NCI-H226 (cell line): ENCODE results near the gene DCBLD1.
"Not testable (repeated sequence)": the region's sequence is repeated elsewhere in the genome, so short reads cannot be mapped to it uniquely, and the experiment has no call there.

Experiments
- DNase-seq: peaks from one replicate; pipeline ENCODE4 v3.0.0-alpha.2; 2015

The DCBLD1 gene

DNA sequence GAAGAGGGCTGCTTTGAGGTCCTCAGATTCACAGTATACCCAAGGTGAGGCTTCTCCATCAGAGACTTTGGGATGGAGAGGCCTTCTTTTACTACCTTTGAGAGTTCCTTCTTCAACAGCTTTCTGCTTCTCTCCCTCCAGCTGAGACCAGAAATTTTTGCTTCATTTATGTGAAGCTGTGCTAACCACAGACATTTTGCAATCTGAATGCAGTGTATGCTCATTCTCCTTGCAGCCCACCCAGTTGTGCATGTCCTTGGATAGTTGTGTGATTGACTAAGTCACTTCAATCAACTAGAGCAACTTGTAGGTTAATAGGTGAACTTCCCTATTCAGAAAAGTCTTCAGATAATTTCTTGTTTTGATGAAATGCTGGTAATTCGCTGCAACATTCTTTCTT, 20.1 kb downstream of the DCBLD1 start:
- DNase-seq: no peak

DNA sequence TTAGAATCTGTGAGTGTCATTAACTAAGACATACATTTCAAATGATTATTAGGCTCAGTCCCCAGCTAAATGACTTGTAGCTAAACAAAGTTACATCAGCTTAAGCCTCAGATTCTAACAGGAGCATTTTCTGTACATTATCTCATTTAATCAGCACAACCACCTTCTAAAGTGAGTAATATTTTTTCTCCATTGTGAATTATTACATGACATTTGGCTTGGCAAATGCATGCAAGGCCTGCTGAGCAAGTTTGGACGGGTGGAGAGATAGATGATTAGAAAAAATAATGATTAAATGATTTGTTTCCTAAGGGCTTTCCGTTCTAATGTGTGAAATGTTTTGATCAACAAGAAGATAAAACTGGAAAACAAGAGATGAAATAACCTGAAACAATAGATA, 20.7 kb downstream of the DCBLD1 start:
- DNase-seq: no peak

DNA sequence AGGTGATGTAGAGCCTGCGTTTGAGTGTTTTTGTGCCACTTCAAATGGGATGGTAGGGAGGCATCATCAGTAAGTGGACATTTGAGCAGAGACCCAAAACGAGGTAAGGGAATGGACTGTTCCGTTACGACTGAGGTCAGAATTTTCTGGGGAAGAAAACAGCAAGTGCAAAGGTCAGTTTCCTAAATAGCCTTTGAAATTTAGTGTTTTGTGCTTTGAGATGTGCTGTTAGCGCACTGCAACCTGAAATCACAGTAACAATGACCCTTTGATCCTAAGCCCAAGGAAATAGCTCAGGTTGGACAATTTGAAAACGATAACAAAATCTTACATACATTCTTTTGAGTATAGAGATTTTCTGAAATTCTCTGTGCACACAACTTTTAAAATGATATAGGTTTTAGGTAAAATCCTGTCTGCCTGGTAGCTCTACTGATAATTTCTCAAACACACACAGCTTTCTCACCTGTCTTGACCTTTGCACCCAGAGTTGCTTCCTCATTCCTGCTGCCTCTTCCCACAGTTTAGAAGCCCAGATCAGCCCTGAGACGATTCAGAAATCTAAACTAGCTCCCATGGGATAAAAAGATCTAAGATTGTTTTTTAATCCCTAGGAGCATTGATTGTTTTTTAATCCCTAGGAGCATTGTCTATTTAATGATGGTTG, 22.1 kb downstream of the DCBLD1 start:
- no peak for DNase-seq

DNA sequence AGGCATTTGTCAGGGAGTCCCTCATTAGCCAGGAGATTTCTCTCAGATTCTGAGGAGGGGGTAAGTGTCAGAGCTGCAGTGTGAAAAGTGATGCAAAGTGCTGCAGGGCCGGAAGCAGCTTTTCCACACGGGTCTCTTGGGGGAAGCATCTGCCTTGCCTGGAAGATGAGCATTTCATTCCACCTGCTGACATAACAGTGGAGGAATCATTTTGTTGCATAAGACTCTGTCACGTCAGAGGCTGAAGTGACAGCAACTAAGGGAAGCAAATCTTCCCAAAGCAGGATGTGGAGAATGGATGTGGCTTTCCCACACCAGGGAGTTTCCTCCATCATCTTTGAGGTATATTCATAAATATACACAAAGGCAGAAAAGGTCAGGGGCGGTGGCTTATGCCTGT, 22.8 kb downstream of the DCBLD1 start:
- peak; percentile 77 for DNase-seq

DNA sequence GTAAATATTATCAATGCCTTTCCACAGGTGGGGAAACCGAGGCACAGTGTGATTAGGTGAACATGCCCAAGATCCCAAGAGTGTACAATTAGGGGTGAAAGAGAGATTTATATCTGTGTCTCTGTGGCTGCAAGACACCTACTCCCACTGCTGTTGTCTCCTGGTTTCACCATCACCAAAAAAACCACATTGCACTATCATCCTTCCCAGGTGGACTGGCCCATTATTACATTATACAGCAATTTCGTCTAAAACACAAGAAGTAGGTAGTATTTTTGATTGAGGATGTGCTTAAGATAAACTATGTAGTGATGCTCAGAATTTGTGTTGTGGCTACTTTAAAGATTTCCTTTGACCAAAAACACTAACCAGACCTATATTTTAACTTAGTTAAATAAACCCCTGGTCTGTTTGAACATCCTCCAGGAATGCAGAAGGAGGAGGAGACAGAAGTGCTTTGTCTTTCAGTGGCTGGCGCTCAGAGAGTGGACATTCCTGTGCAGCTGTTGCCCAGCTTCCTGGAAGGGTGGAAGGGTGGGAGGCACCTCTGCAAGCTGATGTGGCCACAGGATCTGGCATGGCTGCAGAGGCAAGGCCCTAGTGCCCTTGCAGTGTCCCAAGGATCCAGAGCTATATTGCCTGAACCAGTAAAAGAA, 23.8 kb downstream of the DCBLD1 start:
- DNase-seq: peak; percentile 58

DNA sequence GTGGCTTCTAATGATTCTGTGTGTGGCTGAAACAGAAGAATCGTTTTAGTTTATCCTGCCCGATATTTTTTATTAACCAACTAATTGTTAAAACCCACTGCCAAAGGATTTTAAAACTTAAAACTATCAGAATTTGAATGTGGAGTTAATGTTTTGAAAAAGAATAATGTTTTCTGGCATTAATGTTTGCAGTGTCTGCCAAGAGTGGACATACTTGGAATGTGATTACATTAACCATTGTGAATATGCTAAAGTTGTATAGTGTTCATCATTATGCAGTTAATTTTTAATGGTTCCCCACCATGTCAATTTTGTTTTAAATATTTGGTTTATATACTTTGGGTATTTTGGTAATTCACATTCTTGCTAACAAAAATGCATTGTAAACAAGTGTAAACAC, 24.4 kb downstream of the DCBLD1 start:
- no peak for DNase-seq

DNA sequence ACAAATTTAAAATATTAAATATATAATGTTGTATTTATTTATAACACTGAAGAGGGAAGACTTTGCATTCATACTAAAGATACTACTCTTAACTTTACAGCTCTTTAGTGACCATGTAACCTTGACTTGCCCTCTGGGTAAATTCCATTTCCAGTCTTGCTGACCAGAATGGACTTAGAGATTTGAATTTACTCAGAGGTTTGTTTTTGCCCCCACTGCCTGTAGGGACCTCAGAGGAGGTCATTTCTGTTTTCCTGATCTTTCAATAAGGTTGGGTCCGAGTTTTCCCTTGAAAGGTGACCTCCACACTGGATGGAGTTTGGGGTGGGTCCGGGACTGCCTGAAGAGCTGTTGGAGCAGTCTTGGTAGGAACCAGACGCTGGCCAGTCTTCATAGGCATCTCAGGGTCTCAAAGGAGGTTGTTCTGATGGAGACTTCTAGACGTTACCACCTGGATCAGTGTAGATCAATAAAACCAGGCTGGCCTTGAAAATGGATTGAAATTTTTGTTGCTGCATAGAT, 26.0 kb downstream of the DCBLD1 start:
- no peak for DNase-seq

DNA sequence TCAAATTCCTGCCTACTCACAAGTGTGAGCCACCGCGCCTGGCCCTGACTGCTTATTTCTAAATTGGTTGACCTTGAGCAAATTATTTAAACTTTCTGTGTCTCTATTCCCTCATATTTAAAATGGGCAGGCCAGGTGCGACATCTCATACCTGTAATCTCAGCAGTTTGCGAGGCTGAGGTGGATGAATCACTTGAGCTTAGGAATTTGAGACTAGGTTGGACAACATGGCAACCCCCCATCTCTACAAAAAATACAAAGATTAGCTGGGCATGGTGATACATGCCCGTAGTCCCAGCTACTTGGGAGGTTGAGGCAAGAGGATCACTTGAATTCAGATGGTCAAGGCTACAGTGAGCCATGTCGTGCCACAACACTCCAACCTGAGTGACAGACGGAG, 26.5 kb downstream of the DCBLD1 start:
- no peak for DNase-seq

DNA sequence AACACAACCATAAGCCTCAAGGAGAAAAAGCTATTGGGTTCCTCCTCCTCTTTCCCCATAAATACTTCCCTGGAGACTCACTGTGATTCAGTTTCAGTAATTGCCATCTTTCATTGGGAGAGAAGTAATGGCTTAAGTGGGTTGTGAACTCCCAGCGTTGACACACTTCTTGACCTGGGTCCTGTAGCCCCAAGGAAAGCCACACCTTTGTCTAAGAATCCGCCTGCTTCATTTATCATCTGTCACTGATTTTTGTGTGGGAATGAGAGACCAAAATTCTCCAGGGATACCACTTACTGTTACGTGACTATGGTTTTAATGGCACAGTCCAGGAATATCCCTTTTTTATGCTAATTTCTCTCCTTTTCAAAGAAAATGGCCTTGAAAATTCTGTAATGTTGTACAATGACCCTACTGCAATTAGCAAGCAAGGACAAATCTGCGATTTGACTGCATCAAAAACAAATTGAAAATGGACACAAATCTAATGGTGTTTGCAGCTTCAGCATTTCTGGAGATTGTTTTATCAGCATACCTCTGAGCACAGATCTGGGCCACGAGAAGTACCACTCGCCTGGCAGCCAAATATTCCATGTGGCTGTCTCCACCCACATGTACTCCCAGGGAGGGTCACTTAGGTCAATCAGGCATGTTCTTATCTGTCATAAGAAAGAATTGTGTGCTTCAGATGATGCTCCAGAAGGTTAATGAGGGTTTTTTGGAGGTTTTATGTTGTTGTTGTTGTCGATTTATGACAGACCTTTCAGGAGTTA, 29.8 kb downstream of the DCBLD1 start:
- DNase-seq: peak; percentile 62

DNA sequence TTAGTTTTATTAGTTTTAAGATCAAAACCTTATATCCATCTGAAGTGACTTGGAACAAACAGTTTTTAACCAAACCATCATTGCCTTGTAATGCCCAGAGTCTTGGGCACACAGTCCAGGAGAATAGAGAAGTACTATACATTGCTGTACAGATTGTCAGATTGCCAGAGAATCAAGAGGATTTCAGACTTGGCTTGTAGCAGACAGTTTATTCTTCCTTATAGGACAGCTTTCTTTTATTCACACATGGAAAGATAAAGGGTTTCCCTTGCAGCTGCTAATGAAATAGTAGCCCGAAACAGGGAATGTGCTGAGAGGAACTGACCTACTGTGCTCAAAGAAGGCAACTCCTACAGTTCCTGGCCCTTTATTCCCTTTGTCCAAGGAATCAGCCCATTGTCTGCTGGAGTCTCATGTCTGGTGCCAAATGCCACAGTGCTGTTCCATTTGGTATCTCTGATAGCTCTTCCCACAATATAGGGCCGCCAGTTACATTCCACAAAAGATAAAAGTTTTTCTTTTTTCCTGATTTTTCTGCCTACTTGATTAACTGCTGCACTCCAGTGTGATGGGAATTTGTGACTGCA, 30.6 kb downstream of the DCBLD1 start:
- peak; percentile 30 for DNase-seq

DNA sequence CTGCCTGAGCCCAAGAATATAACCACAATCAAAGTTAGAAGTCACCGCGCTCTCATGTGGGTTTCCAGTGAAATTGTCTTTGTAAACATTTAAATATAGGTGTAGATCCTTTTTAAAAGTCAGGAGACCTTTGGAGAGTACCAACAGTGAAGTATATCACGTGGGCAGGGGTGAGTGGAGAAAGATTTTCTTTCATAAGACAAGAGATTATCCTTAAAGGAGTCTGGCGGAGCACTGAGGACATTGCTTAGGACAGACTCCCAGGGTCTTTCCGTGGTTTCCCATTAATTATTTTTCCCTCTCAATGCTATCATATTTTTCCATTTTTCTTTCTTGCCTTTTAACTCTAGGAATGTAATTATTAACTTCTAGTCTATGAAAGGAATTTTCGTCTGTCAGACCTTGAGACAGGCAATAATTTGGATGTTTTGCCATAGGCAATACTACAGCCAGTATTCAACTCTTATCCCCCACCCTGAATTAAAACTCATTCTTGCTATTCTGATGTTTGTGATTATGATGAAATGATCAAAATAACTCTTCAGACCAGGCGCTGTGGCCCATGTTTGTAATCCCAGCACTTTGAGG, 31.4 kb downstream of the DCBLD1 start:
- peak; percentile 11 for DNase-seq

DNA sequence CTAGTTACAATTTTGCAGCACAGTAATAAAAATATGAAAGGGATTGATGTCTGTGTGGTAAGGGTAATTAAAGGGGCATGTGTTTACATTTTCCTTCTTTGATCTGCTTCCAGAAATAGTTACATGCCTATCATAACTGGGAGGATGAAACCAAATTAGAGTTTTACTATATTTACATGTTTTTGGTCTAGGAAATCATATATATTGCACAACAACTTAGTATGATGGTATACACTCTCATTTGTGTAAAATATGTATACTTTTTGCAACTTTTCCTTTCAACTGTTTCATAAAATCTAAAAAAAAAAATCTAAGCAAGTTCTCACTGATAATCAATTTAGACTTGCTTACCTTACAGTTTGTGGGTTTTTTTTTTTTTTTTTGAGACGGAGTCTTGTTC, 32.2 kb downstream of the DCBLD1 start:
- DNase-seq: no peak

DNA sequence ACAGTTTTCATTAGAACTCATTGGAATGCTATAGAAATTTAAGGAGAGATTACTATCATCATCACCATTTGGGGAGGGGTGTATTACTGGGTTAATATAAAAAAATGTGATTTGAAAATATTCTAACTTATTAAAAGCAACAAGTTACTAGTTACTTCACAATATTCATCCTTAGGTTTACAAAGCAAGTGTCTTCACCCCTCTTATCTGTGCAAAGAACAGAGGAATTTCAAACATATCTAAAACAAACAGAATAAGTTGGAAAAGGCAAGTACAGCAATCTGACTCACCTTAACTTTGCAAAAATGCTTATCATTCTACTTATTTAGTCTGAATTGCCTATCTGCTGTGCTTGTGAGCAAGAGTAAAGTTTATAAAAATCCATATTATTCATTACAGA, 32.9 kb downstream of the DCBLD1 start:
- DNase-seq: peak; percentile 73

DNA sequence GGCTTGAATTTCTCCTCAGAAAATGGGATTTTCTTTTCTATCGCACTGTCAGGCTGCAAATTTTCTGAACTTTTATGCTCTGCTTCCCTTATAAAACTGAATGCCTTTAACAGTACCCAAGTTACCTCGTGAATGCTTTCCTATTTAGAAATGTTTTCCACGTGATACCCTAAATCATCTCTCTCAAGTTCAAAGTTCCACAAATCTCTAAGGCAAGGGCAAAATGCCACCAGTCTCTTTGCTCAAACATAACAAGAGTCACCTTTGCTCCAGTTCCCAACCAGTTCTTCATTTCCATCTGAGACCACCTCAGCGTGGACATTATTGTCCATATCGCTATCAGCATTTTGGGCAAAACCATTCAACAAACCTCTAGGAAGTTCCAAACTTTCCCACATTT, 35.5 kb downstream of the DCBLD1 start:
- DNase-seq: not testable (repeated sequence)

DNA sequence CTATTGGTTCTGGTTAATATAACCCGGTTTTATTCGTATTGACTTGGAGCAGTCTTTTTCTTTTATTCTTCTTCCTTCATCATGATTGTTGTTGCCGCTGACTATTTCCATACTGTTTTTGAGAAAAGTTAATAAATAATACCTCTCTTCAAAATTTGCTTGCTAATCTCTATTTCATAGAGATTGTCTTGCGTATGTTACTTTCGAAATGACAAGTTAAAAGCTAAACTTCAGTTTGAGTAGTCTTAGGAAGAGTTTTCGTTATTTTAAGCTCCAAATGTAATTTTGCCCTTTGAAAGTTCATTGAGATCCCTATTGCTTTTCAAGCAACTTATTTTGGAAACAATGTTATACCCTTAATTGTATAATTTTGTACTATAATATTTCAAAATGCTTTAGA, 36.4 kb downstream of the DCBLD1 start:
- no peak for DNase-seq

DNA sequence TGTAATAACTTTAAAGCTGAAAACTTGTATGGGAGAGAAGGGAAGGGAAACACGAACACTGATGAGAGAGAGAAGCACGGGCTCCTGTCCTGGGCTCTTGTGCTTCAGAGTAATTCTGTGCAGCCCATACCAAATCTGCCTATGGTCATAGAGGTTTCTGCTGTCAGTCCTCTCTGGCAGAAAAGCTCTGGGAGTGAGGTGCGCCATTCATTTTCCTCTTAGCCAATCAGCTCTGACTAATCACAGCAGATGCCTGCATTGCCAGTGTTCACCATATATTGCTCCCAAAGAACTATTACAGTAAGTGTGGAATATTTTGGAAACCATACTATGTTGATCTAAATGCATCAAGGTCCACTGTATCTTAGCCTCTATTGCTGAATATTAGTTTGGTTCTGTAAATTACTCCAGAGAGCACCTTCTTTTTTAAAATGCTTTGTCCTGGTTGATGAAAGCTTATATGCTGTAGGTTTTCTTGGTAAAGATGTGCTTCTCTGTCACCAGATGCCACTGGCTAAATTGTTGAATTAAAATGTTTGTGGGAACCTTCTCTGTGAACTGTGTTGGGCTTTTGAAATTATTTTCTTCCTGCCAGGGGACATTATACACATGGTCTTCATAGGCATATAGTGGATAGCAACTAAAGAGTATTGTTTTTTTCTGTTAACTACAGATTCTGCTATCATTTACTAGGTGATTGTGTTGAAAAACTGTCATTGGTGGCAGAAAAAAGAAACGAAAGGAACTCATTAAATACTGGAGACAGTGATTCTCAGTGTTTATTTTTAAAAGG, 38.3 kb downstream of the DCBLD1 start:
- DNase-seq: no peak

DNA sequence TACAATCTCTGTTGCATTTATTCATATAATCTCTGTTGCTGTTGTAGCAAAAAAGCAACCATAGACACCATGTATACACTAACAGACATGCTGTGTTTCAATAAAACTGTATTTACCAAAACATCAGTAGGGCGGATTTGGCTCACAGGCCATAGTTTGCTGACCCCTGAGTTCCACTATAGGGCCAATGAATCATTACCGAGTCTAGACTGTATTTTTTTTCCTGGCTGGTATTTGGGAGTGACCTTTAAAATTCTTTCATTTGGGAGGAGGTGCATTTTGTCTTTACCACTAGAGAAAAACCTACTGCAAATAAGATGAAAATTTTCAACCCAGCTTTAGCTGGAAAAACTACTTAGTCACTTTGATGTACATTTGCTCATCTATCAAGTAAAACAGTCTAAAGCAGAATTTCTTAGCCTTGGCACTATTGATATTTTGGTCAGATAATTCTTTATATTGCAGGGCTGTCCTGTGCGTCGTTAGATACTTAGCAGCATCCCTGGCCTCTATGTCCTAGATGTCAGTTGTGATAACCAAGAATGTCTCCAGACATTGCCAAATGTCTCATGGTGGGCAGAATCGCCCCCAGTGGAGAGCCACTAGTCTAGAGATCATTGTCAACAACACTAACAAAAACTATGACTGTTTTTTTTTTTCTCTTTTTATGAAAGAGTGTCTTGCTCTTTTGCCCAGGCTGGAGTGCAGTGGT, 39.5 kb downstream of the DCBLD1 start:
- no peak for DNase-seq

DNA sequence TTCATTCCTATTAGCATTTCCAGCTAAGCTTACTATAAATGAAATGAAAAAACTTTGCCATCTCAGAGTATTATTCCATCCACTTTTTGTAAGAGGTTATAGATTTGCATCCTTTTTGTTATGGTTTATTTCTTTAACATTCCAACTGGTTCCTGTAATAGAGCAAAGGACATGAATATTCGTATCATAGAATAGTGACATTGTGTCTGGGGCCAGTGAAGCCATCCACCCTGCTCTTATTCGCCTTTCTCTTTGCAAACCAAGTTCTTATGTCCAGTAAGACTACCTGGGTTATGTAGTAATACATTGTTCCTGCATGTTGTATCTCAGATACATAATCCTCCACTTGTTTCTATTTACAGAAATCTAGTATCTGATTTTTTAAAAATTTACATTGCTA, 43.1 kb downstream of the DCBLD1 start:
- no peak for DNase-seq

DNA sequence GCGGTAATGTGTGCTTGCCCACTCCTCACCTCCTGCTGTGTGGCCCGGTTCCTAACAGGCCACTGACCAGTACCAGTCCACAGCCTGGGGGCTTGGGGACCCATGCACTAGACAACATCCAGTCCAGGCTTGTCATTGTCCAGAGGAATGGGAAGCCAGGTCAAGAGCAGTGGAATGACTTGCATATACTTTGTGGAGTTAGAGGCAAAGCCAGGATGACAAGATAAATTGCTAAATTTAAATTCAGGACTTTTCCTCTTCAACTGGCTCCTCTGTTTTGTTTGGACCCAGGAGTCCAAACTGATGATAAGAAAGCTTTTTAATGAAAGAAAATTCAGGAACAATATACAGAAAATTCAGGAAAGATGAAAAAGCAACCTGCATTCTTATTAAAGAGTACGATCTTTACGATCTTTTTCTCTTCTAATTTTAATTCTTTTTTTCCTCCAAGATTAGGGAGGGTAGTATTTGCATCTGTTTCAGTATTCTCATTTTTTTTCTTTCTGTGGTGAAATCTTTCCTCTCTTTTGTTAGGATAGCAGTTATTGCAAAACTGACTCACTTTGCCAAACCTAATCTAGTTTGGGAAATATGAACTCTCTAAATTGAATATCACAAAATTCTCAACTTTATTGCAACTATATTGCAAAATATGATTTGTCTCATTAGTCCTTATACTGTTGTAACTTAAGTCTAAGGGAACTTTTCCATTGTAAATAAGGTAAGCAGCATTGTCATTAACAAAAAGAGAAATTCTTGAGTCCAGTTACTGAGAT, 48.2 kb downstream of the DCBLD1 start:
- no peak for DNase-seq

DNA sequence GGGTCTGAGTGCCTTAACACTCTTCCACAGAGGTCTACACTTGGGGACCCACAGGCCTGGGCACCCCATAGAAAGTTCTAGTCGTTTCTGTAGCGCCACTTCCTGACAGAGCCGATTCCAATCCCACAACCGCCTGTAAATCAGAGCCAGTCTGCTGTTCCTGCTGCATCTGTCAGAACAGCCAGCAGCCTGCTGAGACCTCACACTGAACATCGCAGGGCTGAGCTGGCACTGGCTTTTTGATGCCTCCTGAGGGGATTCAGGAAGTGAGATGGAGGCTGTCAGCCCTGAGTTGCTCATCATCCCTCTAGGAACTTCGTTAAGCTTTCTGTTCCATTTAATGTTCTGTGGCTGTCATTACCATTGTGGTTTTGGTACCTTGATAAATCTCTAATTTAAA, 48.9 kb downstream of the DCBLD1 start:
- no peak for DNase-seq
